ENCODE results near the gene TSFM.

TSFM gene

GRCh38 chr12:57797933-57798332 is 15.3 kb downstream of the TSFM start:
- no peaks in the 10 kb centered on the region for H3K9me3 ChIP-seq (ENCODE audit: control insufficient read depth in 5 of 5, low read length in 5 of 5)
- H3K27ac ChIP-seq (ENCODE audit: low read depth, low read length) = no peak overlapping the region
- H3K4me1 ChIP-seq (ENCODE audit: control insufficient read depth in 5 of 5, insufficient read depth in 5 of 5, low read length in 5 of 5) = no peaks in the 10 kb centered on the region
- no peak overlapping the region for H3K4me3 ChIP-seq (ENCODE audit: low read depth in 1 of 5, low read length in 5 of 5)
- H3K27me3 ChIP-seq (ENCODE audit: control insufficient read depth in 5 of 5, insufficient read depth in 4 of 5, low read length in 5 of 5) = no peaks in the 10 kb centered on the region
- no peak overlapping the region for H3K9ac ChIP-seq (ENCODE audit: low read length in 5 of 5)
- peaks cover 42 to 90% (median 75%) of the 10 kb centered on the region in 5 donors for H3K36me3 ChIP-seq (ENCODE audit: control insufficient read depth in 5 of 5, insufficient read depth in 5 of 5, low read length in 5 of 5)

- Histone ChIP-seq H3K4me1 (ENCODE audit: control insufficient read depth in 5 of 5, insufficient read depth in 5 of 5, low read length in 5 of 5) (peaks cover 0 to 7% (median 4%) of the 10 kb centered on the region in 5 donors), H3K27me3 (ENCODE audit: control insufficient read depth in 5 of 5, insufficient read depth in 4 of 5, low read length in 5 of 5) (no peaks in the 10 kb centered on the region), H3K27ac (ENCODE audit: low read depth, low read length) (no peak overlapping the region), H3K4me3 (ENCODE audit: low read depth in 1 of 5, low read length in 5 of 5) (no peak overlapping the region), H3K9ac (ENCODE audit: low read length in 5 of 5) (no peak overlapping the region), H3K36me3 (ENCODE audit: control insufficient read depth in 5 of 5, insufficient read depth in 5 of 5, low read length in 5 of 5) (peaks cover 32 to 78% (median 61%) of the 10 kb centered on the region in 5 donors), H3K9me3 (ENCODE audit: control insufficient read depth in 5 of 5, low read length in 5 of 5) (no peaks in the 10 kb centered on the region)
Measured at GRCh38 chr12:57800965-57801364, 18.4 kb downstream of the TSFM start.

- Histone ChIP-seq H3K9me3 (ENCODE audit: control insufficient read depth in 5 of 5, low read length in 5 of 5) (no peaks in the 10 kb centered on the region), H3K4me3 (ENCODE audit: low read depth in 1 of 5, low read length in 5 of 5) (no peak overlapping the region), H3K36me3 (ENCODE audit: control insufficient read depth in 5 of 5, insufficient read depth in 5 of 5, low read length in 5 of 5) (peaks cover 28 to 79% (median 64%) of the 10 kb centered on the region in 5 donors), H3K27me3 (ENCODE audit: control insufficient read depth in 5 of 5, insufficient read depth in 4 of 5, low read length in 5 of 5) (no peaks in the 10 kb centered on the region), H3K4me1 (ENCODE audit: control insufficient read depth in 5 of 5, insufficient read depth in 5 of 5, low read length in 5 of 5) (peaks cover 0 to 7% (median 4%) of the 10 kb centered on the region in 5 donors), H3K27ac (ENCODE audit: low read depth, low read length) (no peak overlapping the region), H3K9ac (ENCODE audit: low read length in 5 of 5) (no peak overlapping the region)
Measured at GRCh38 chr12:57802607-57803006, 20.0 kb downstream of the TSFM start.

- Histone ChIP-seq H3K27me3 (ENCODE audit: control insufficient read depth in 5 of 5, insufficient read depth in 4 of 5, low read length in 5 of 5) (no peaks in the 10 kb centered on the region), H3K4me3 (ENCODE audit: low read depth in 1 of 5, low read length in 5 of 5) (no peak overlapping the region), H3K36me3 (ENCODE audit: control insufficient read depth in 5 of 5, insufficient read depth in 5 of 5, low read length in 5 of 5) (peaks cover 25 to 80% (median 68%) of the 10 kb centered on the region in 5 donors), H3K27ac (ENCODE audit: low read depth, low read length) (no peak overlapping the region), H3K9ac (ENCODE audit: low read length in 5 of 5) (no peak overlapping the region), H3K9me3 (ENCODE audit: control insufficient read depth in 5 of 5, low read length in 5 of 5) (no peaks in the 10 kb centered on the region), H3K4me1 (ENCODE audit: control insufficient read depth in 5 of 5, insufficient read depth in 5 of 5, low read length in 5 of 5) (peaks cover 0 to 7% (median 4%) of the 10 kb centered on the region in 5 donors)
Measured at GRCh38 chr12:57803319-57803893, 20.8 kb downstream of the TSFM start.

GRCh38 chr12:57806677-57807076 is 24.1 kb downstream of the TSFM start:
- no peak overlapping the region for H3K27ac ChIP-seq (ENCODE audit: low read depth, low read length)
- H3K4me1 ChIP-seq (ENCODE audit: control insufficient read depth in 5 of 5, insufficient read depth in 5 of 5, low read length in 5 of 5) = peaks cover 0 to 7% (median 4%) of the 10 kb centered on the region in 5 donors
- H3K4me3 ChIP-seq (ENCODE audit: low read depth in 1 of 5, low read length in 5 of 5) = no peak overlapping the region
- H3K27me3 ChIP-seq (ENCODE audit: control insufficient read depth in 5 of 5, insufficient read depth in 4 of 5, low read length in 5 of 5) = no peaks in the 10 kb centered on the region
- no peaks in the 10 kb centered on the region for H3K9me3 ChIP-seq (ENCODE audit: control insufficient read depth in 5 of 5, low read length in 5 of 5)
- H3K9ac ChIP-seq (ENCODE audit: low read length in 5 of 5) = no peak overlapping the region
- peaks cover 20 to 84% (median 71%) of the 10 kb centered on the region in 5 donors for H3K36me3 ChIP-seq (ENCODE audit: control insufficient read depth in 5 of 5, insufficient read depth in 5 of 5, low read length in 5 of 5)

- Histone ChIP-seq H3K9ac (ENCODE audit: low read length in 5 of 5) (no peak overlapping the region), H3K4me3 (ENCODE audit: low read depth in 1 of 5, low read length in 5 of 5) (no peak overlapping the region), H3K27me3 (ENCODE audit: control insufficient read depth in 5 of 5, insufficient read depth in 4 of 5, low read length in 5 of 5) (no peaks in the 10 kb centered on the region), H3K27ac (ENCODE audit: low read depth, low read length) (no peak overlapping the region), H3K36me3 (ENCODE audit: control insufficient read depth in 5 of 5, insufficient read depth in 5 of 5, low read length in 5 of 5) (peaks cover 19 to 84% (median 67%) of the 10 kb centered on the region in 5 donors), H3K9me3 (ENCODE audit: control insufficient read depth in 5 of 5, low read length in 5 of 5) (no peaks in the 10 kb centered on the region), H3K4me1 (ENCODE audit: control insufficient read depth in 5 of 5, insufficient read depth in 5 of 5, low read length in 5 of 5) (peaks cover 0 to 7% (median 4%) of the 10 kb centered on the region in 5 donors)
Measured at GRCh38 chr12:57807285-57807684, 24.7 kb downstream of the TSFM start.

- no peak overlapping the region for H3K4me3 ChIP-seq (ENCODE audit: low read depth in 1 of 5, low read length in 5 of 5)
- H3K9ac ChIP-seq (ENCODE audit: low read length in 5 of 5) = no peak overlapping the region
- H3K9me3 ChIP-seq (ENCODE audit: control insufficient read depth in 5 of 5, low read length in 5 of 5) = no peaks in the 10 kb centered on the region
- no peak overlapping the region for H3K27ac ChIP-seq (ENCODE audit: low read depth, low read length)
- H3K36me3 ChIP-seq (ENCODE audit: control insufficient read depth in 5 of 5, insufficient read depth in 5 of 5, low read length in 5 of 5) = peaks cover 16 to 83% (median 67%) of the 10 kb centered on the region in 5 donors
- no peaks in the 10 kb centered on the region for H3K27me3 ChIP-seq (ENCODE audit: control insufficient read depth in 5 of 5, insufficient read depth in 4 of 5, low read length in 5 of 5)
- H3K4me1 ChIP-seq (ENCODE audit: control insufficient read depth in 5 of 5, insufficient read depth in 5 of 5, low read length in 5 of 5) = peaks cover 0 to 4% (median 3%) of the 10 kb centered on the region in 5 donors
Measured at GRCh38 chr12:57808351-57808750, 25.8 kb downstream of the TSFM start.

GRCh38 chr12:57809425-57809824 is 26.8 kb downstream of the TSFM start:
- Histone ChIP-seq H3K4me1 (ENCODE audit: control insufficient read depth in 5 of 5, insufficient read depth in 5 of 5, low read length in 5 of 5) (peaks cover 2 to 7% (median 5%) of the 10 kb centered on the region in 5 donors), H3K9me3 (ENCODE audit: control insufficient read depth in 5 of 5, low read length in 5 of 5) (no peaks in the 10 kb centered on the region), H3K4me3 (ENCODE audit: low read depth in 1 of 5, low read length in 5 of 5) (no peak overlapping the region), H3K27ac (ENCODE audit: low read depth, low read length) (no peak overlapping the region), H3K36me3 (ENCODE audit: control insufficient read depth in 5 of 5, insufficient read depth in 5 of 5, low read length in 5 of 5) (peaks cover 12 to 80% (median 65%) of the 10 kb centered on the region in 5 donors), H3K9ac (ENCODE audit: low read length in 5 of 5) (no peak overlapping the region), H3K27me3 (ENCODE audit: control insufficient read depth in 5 of 5, insufficient read depth in 4 of 5, low read length in 5 of 5) (no peaks in the 10 kb centered on the region)

GRCh38 chr12:57810450-57810849 is 27.9 kb downstream of the TSFM start:
- Histone ChIP-seq H3K9me3 (ENCODE audit: control insufficient read depth in 5 of 5, low read length in 5 of 5) (no peaks in the 10 kb centered on the region), H3K36me3 (ENCODE audit: control insufficient read depth in 5 of 5, insufficient read depth in 5 of 5, low read length in 5 of 5) (peaks cover 12 to 75% (median 65%) of the 10 kb centered on the region in 5 donors)

GRCh38 chr12:57811028-57811755 is 28.6 kb downstream of the TSFM start:
- Histone ChIP-seq H3K9ac (ENCODE audit: low read length in 5 of 5) (no peak overlapping the region), H3K4me1 (ENCODE audit: control insufficient read depth in 5 of 5, insufficient read depth in 5 of 5, low read length in 5 of 5) (peaks cover 6 to 21% (median 19%) of the 10 kb centered on the region in 5 donors), H3K9me3 (ENCODE audit: control insufficient read depth in 5 of 5, low read length in 5 of 5) (no peaks in the 10 kb centered on the region), H3K27me3 (ENCODE audit: control insufficient read depth in 5 of 5, insufficient read depth in 4 of 5, low read length in 5 of 5) (no peaks in the 10 kb centered on the region), H3K36me3 (ENCODE audit: control insufficient read depth in 5 of 5, insufficient read depth in 5 of 5, low read length in 5 of 5) (peaks cover 12 to 71% (median 63%) of the 10 kb centered on the region in 5 donors), H3K27ac (ENCODE audit: low read depth, low read length) (no peak overlapping the region), H3K4me3 (ENCODE audit: low read depth in 1 of 5, low read length in 5 of 5) (no peak overlapping the region)

More at GRCh38 chr12:57810450-57810849, 27.9 kb downstream of the TSFM start:
- peaks cover 2 to 14% (median 12%) of the 10 kb centered on the region in 5 donors for H3K4me1 ChIP-seq (ENCODE audit: control insufficient read depth in 5 of 5, insufficient read depth in 5 of 5, low read length in 5 of 5)
- H3K27me3 ChIP-seq (ENCODE audit: control insufficient read depth in 5 of 5, insufficient read depth in 4 of 5, low read length in 5 of 5) = no peaks in the 10 kb centered on the region
- no peak overlapping the region for H3K27ac ChIP-seq (ENCODE audit: low read depth, low read length)
- no peak overlapping the region for H3K9ac ChIP-seq (ENCODE audit: low read length in 5 of 5)
- H3K4me3 ChIP-seq (ENCODE audit: low read depth in 1 of 5, low read length in 5 of 5) = no peak overlapping the region
